HepG2 (cell line): ENCODE measurements around the gene CHN2. TPM values are rescaled to one million over a fixed set of nuclear protein-coding genes. Genes with fewer than 3 reads are reported as not detected.
A peak's percentile ranks its signal among the peaks of the same experiment; 100 is the strongest.

Experiments
- ATAC-seq: fragments of 200-7000 bp; cut with Tn5 transposase; 3 replicates; pipeline ENCODE4 v1.9.1; 2020; ENCODE audit warnings: mild to moderate bottlenecking, moderate library complexity
- BruUV-seq: library from RNA; stranded (reverse); fragments of 400-500 nt; replicated peaks from 2 replicates; lab custom pipeline; 2021; lab: Mats Ljungman, UMichigan
- CTCF ChIA-PET: fragments of 300-600 bp; formaldehyde crosslinking; extraction: SDS; loops from one replicate; lab custom pipeline; 2021; ENCODE audit warnings: low total read pairs, inconsistent platforms, low intra/inter-chr PET ratio; lab: Yijun Ruan, JAX
- POLR2A ChIA-PET: fragments of 350-600 bp; sonication (Branson Sonifier 250); formaldehyde crosslinking; loops from one replicate; lab custom pipeline; 2020; ENCODE audit warnings: antibody characterized with exemption, inconsistent platforms; lab: Yijun Ruan, JAX
- DNase-seq: peaks from one replicate; pipeline ENCODE4 v3.0.0-alpha.2; 2015; ENCODE audit warnings: low spot score
- FAIRE-seq: peaks from 3 replicates; lab custom pipeline; 2011; peaks lifted over from hg19 to GRCh38; lab: Jason Lieb, UNC
- H2AFZ ChIP-seq: one replicate; pipeline ENCODE4 v1.6.1; 2011; ENCODE audit warnings: low read length, inconsistent platforms
- H3K27ac ChIP-seq: fragments of 300-600 bp; 3 replicates; pipeline ENCODE4 v1.8.0; 2011; ENCODE audit warnings: mixed run types, mild to moderate bottlenecking, mixed read lengths, low read length, inconsistent platforms; ENCODE audit not compliant: insufficient read depth; ENCODE audit errors: extremely low read length
- H3K27me3 ChIP-seq, 2 experiments: fragments of 200-600 bp in 1 of 2; 2 replicates in 1 of 2; 3 replicates in 1 of 2; pipeline versions ENCODE4 v1.6.0 to v1.8.0; 2011; ENCODE audit warnings: low read length in 2 of 2, mild to moderate bottlenecking in 2 of 2, moderate library complexity in 2 of 2, inconsistent platforms in 1 of 2; ENCODE audit not compliant: insufficient read depth in 2 of 2, control insufficient read depth in 1 of 2
- H3K36me3 ChIP-seq, 2 experiments: fragments of 200-600 bp in 1 of 2; replicated peaks in 1 of 2; 2 replicates in 1 of 2; 3 replicates in 1 of 2; pipeline versions ENCODE4 v1.5.1 to v1.8.0; 2011; ENCODE audit warnings: low read length in 2 of 2, inconsistent platforms in 1 of 2; ENCODE audit not compliant: insufficient read depth in 2 of 2, control insufficient read depth in 1 of 2
- H3K4me1 ChIP-seq: 2 replicates; pipeline ENCODE4 v1.5.1; 2012; ENCODE audit warnings: low read length, inconsistent platforms; ENCODE audit not compliant: insufficient read depth
- H3K4me2 ChIP-seq: 2 replicates; pipeline ENCODE4 v1.6.0; 2011; ENCODE audit warnings: low read depth, low read length, inconsistent platforms
- H3K4me3 ChIP-seq, 3 experiments: fragments of 200-600 bp in 1 of 3; sonication (generic), shearing (Covaris generic) in 1 of 3; replicated peaks in 1 of 3; 2 replicates each; pipeline ENCODE4 v1.5.1; 2011 to 2016; ENCODE audit warnings: low read length in 3 of 3, inconsistent platforms in 2 of 3, low read depth in 2 of 3, mild to moderate bottlenecking in 2 of 3, control low read depth in 1 of 3, mixed read lengths in 1 of 3; ENCODE audit not compliant: insufficient read depth in 1 of 3
- H3K79me2 ChIP-seq: one replicate; pipeline ENCODE4 v1.6.1; 2011; ENCODE audit warnings: low read length, inconsistent platforms; ENCODE audit not compliant: insufficient read depth
- H3K9ac ChIP-seq: 2 replicates; pipeline ENCODE4 v1.6.0; 2011; ENCODE audit warnings: mild to moderate bottlenecking, low read depth, low read length, inconsistent platforms; ENCODE audit not compliant: insufficient read depth
- H3K9me3 ChIP-seq: 2 replicates; pipeline ENCODE4 v1.5.1; 2012; ENCODE audit warnings: mild to moderate bottlenecking, low read length
- H4K20me1 ChIP-seq: 2 replicates; pipeline ENCODE4 v1.6.0; 2011; ENCODE audit warnings: inconsistent platforms, mild to moderate bottlenecking, low read length, moderate library complexity; ENCODE audit not compliant: insufficient read depth
- CREB1 ChIP-seq, 2 experiments: fragments of 450-650 bp in 1 of 2; IDR thresholded peaks; 2 replicates each; pipeline ENCODE4 v1.6.1; 2016 to 2017; ENCODE audit warnings: control low read depth in 1 of 2, mild to moderate bottlenecking in 1 of 2, missing compliant biosample characterization in 1 of 2, missing genetic modification characterization in 1 of 2
- HCFC1 ChIP-seq: fragments of 150-350 bp; IDR thresholded peaks from 2 replicates; pipeline ENCODE4 v1.6.1; 2014; ENCODE audit warnings: low read depth, low read length
- PPARG ChIP-seq: conservative IDR thresholded peaks from 2 replicates; pipeline ENCODE4 v1.6.1; 2016; ENCODE audit warnings: missing biosample characterization, missing genetic modification reagents
- RAD51 ChIP-seq: fragments of 450-650 bp; IDR thresholded peaks from 2 replicates; pipeline ENCODE4 v1.6.1; 2016; ENCODE audit warnings: borderline replicate concordance
- ZSCAN22 ChIP-seq: sonication (generic); formaldehyde crosslinking; IDR thresholded peaks from 2 replicates; pipeline ENCODE4 v1.4.0; 2020; ENCODE audit warnings: mild to moderate bottlenecking, missing genetic modification reagents
- WGBS: methylation state at CpG from one replicate; pipeline ENCODE4 v1.1.6; 2017; ENCODE audit warnings: low lambda C conversion rate; 5-methylcytosine and 5-hydroxymethylcytosine counted together
- in situ Hi-C: cut with HindIII; loops from 2 replicates; pipeline ENCODE4 v1.10.0; 2017; ENCODE audit warnings: low pct_unique_long_range_greater_than_20kb; ENCODE audit not compliant: extremely low pct_ligation_motif_present
- intact Hi-C: fragments of 100-400 bp; cut with micrococcal nuclease; formaldehyde crosslinking; loops from one replicate; pipeline ENCODE4 v1.10.0; 2022; ENCODE audit not compliant: unreplicated experiment
- polyA plus RNA-seq, 8 experiments: library from polyadenylated mRNA; depleted of rRNA in 3 of 8; stranded (reverse) in 7 of 8; unstranded in 1 of 8; fragments of >200 nt; fragmentation: Illumina TruSeq in 4 of 8; extraction: Trizol in 4 of 8; gene quantifications; 2 replicates each; pipeline versions ENCODE4 v1.2.1 to v1.2.3, GENCODE V29; 2011 to 2016; ENCODE audit warnings: low read depth in 4 of 8, missing spikeins in 1 of 8, mixed read lengths in 1 of 8; ENCODE audit not compliant: insufficient read depth in 1 of 8
- total RNA-seq, 5 experiments: library from RNA; depleted of rRNA; stranded (reverse); fragments of >200 nt; fragmentation: Illumina TruSeq; extraction: Trizol; gene quantifications; 2 replicates each; pipeline ENCODE4 v1.2.3, GENCODE V29; 2016; ENCODE audit warnings: low read depth in 1 of 5
- TF ChIP-seq, protein P1 (sequence below): sonication (generic); formaldehyde crosslinking; IDR thresholded peaks from 2 replicates; pipeline ENCODE4 v1.4.0; 2020; ENCODE audit warnings: mild to moderate bottlenecking, missing genetic modification reagents
- TF ChIP-seq, protein P2 (sequence below): sonication (generic); formaldehyde crosslinking; IDR thresholded peaks from 2 replicates; pipeline ENCODE4 v1.5.0; 2020; ENCODE audit warnings: mild to moderate bottlenecking, missing genetic modification reagents, borderline replicate concordance

The CHN2 gene
- total and polyA plus RNA-seq, 2 of the 13 experiments (the other 11 are each of a cell fraction or from before 2014, with no cell fraction given) = 23.5 to 30.5 TPM

DNA sequence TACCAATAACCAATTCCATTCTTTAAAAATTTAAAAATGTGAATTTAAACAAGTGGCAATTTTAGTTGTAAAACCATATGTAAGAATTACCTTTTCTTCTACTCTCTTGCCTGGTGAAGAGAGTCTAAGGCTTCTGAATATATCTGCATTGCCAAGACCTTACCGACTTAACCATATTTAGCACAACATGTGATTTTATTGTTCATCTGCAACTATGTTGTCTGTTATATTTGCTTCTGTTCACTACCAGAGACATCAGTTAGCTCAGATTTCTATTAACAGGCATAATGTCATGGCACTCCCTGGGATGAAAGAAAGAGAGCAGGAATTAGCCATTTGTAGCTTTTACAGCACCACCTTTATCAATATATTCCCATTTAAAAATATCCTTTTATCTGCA, 55.3 kb downstream of the CHN2 start:
- FAIRE-seq (no peak), ATAC-seq (no peak), DNase-seq (no peak)
- BruUV-seq = no TSS peak
- Histone ChIP-seq H3K4me3 (no peak overlapping the region), H3K27me3 (no peaks in the 10 kb centered on the region), H3K79me2 (peaks cover 53% of the 10 kb centered on the region), H3K36me3 (peaks cover 5 to 6% of the 10 kb centered on the region in 2 experiments; a peak in 3 of 5 replicates), H3K27ac (peak overlapping the region; percentile 61), H4K20me1 (no peaks in the 10 kb centered on the region), H3K9ac (no peak overlapping the region), H3K9me3 (no peaks in the 10 kb centered on the region), H3K4me1 (peaks cover 59% of the 10 kb centered on the region), H3K4me2 (no peak overlapping the region), H2AFZ (no peak overlapping the region)
- ChIA-PET POLR2A (interaction anchor here (1.4 kb wide), 1 partner anchor 21 kb away, joined by 9 read pairs; no protein-coding TSS in a partner anchor), CTCF (no interaction called here)
- TF ChIP-seq ZSCAN22 (CRISPR knock-in tag) (no peak), CREB1 (IDR thresholded peaks at IDR 0.05) (no peak), CREB1 (CRISPR knock-in tag; IDR thresholded peaks at IDR 0.05) (0 out of 2 replicates have a peak, but pooled peaks have one; percentile 16), HCFC1 (no peak)
- TF ChIP-seq, protein P1, sequence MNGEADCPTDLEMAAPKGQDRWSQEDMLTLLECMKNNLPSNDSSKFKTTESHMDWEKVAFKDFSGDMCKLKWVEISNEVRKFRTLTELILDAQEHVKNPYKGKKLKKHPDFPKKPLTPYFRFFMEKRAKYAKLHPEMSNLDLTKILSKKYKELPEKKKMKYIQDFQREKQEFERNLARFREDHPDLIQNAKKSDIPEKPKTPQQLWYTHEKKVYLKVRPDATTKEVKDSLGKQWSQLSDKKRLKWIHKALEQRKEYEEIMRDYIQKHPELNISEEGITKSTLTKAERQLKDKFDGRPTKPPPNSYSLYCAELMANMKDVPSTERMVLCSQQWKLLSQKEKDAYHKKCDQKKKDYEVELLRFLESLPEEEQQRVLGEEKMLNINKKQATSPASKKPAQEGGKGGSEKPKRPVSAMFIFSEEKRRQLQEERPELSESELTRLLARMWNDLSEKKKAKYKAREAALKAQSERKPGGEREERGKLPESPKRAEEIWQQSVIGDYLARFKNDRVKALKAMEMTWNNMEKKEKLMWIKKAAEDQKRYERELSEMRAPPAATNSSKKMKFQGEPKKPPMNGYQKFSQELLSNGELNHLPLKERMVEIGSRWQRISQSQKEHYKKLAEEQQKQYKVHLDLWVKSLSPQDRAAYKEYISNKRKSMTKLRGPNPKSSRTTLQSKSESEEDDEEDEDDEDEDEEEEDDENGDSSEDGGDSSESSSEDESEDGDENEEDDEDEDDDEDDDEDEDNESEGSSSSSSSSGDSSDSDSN (CRISPR knock-in tag) = no peak
- in situ Hi-C loops (no loop called here), intact Hi-C loops (loop anchor here (5.0 kb wide), 4 partner anchors 42 to 87 kb away; partner anchors contain the start of gene CHN2)
- WGBS = 97% methylated on average over 1 of the region's 1 CpG

DNA sequence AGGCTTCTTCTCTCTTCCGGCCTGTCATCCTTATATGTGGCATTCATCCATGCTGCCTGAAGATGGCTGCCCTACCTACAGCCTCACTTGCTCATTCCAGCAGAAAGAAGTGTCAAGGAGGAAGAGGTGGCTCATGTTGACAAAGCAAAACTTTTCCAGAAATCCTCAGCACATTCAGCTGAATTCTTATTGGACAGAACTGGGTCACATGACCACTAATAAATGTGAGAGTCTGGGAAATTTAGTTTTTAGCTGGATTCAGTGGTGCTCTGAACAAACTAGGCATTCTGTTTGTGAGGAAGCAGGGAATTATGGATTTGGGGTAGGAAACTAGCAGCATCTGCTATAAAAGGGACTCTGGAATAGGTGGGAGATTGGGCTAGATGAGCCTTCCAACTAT, 58.6 kb downstream of the CHN2 start:
- POLR2A ChIA-PET = no interaction called here
- no peaks in the 10 kb centered on the region for H3K9me3 ChIP-seq
- intact Hi-C loops = no loop called here
- no peak overlapping the region for H2AFZ ChIP-seq
- TF ChIP-seq, protein P2, sequence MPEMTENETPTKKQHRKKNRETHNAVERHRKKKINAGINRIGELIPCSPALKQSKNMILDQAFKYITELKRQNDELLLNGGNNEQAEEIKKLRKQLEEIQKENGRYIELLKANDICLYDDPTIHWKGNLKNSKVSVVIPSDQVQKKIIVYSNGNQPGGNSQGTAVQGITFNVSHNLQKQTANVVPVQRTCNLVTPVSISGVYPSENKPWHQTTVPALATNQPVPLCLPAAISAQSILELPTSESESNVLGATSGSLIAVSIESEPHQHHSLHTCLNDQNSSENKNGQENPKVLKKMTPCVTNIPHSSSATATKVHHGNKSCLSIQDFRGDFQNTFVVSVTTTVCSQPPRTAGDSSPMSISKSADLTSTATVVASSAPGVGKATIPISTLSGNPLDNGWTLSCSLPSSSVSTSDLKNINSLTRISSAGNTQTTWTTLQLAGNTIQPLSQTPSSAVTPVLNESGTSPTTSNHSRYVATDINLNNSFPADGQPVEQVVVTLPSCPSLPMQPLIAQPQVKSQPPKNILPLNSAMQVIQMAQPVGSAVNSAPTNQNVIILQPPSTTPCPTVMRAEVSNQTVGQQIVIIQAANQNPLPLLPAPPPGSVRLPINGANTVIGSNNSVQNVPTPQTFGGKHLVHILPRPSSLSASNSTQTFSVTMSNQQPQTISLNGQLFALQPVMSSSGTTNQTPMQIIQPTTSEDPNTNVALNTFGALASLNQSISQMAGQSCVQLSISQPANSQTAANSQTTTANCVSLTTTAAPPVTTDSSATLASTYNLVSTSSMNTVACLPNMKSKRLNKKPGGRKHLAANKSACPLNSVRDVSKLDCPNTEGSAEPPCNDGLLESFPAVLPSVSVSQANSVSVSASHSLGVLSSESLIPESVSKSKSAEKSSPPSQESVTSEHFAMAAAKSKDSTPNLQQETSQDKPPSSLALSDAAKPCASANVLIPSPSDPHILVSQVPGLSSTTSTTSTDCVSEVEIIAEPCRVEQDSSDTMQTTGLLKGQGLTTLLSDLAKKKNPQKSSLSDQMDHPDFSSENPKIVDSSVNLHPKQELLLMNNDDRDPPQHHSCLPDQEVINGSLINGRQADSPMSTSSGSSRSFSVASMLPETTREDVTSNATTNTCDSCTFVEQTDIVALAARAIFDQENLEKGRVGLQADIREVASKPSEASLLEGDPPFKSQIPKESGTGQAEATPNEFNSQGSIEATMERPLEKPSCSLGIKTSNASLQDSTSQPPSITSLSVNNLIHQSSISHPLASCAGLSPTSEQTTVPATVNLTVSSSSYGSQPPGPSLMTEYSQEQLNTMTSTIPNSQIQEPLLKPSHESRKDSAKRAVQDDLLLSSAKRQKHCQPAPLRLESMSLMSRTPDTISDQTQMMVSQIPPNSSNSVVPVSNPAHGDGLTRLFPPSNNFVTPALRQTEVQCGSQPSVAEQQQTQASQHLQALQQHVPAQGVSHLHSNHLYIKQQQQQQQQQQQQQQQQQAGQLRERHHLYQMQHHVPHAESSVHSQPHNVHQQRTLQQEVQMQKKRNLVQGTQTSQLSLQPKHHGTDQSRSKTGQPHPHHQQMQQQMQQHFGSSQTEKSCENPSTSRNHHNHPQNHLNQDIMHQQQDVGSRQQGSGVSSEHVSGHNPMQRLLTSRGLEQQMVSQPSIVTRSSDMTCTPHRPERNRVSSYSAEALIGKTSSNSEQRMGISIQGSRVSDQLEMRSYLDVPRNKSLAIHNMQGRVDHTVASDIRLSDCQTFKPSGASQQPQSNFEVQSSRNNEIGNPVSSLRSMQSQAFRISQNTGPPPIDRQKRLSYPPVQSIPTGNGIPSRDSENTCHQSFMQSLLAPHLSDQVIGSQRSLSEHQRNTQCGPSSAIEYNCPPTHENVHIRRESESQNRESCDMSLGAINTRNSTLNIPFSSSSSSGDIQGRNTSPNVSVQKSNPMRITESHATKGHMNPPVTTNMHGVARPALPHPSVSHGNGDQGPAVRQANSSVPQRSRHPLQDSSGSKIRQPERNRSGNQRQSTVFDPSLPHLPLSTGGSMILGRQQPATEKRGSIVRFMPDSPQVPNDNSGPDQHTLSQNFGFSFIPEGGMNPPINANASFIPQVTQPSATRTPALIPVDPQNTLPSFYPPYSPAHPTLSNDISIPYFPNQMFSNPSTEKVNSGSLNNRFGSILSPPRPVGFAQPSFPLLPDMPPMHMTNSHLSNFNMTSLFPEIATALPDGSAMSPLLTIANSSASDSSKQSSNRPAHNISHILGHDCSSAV (CRISPR knock-in tag) = no peak
- TF ChIP-seq RAD51 = peak; percentile 5; the same call in 1 of the 2 replicates
- TF ChIP-seq ZSCAN22 (CRISPR knock-in tag) = no peak
- TF ChIP-seq PPARG (CRISPR knock-in tag) = no peak
- TF ChIP-seq, all 625 proteins: peak for 1
- H3K9ac ChIP-seq = no peak overlapping the region
- DNase-seq (no peak), ATAC-seq (no peak), FAIRE-seq (no peak)
- no peak overlapping the region for H3K4me2 ChIP-seq
- peaks cover 35% of the 10 kb centered on the region for H3K4me1 ChIP-seq
- peaks cover 55% of the 10 kb centered on the region for H3K79me2 ChIP-seq
- CTCF ChIA-PET = no interaction called here
- H4K20me1 ChIP-seq = no peaks in the 10 kb centered on the region
- in situ Hi-C loops = no loop called here
- BruUV-seq = no TSS peak
- WGBS = 100% methylated on average over 1 of the region's 1 CpG
- H3K27me3 ChIP-seq = no peaks in the 10 kb centered on the region
- no peak overlapping the region for H3K4me3 ChIP-seq
- H3K27ac ChIP-seq = no peak overlapping the region
- H3K36me3 ChIP-seq = peaks cover 4 to 5% of the 10 kb centered on the region in 2 experiments; a peak in 4 of 5 replicates
